AG04450 (cell line): ENCODE measurements around the gene REM2. TPM values are rescaled to one million over a fixed set of nuclear protein-coding genes. Genes with fewer than 3 reads are reported as not detected.
"Not testable (repeated sequence)": the region's sequence is repeated elsewhere in the genome, so short reads cannot be mapped to it uniquely, and the experiment has no call there.

Experiments
- CTCF ChIA-PET: fragments of 300-600, 350-600 bp; formaldehyde crosslinking; extraction: SDS; loops from one replicate; lab custom pipeline; 2022; ENCODE audit warnings: antibody characterized with exemption, inconsistent platforms; lab: Charles Lee
- POLR2A ChIA-PET: fragments of 350-600 bp; formaldehyde crosslinking; extraction: SDS; loops from one replicate; lab custom pipeline; 2021; ENCODE audit warnings: antibody characterized with exemption, inconsistent platforms; lab: Yijun Ruan, JAX
- DNase-seq: peaks from one replicate; pipeline ENCODE4 v3.0.0-alpha.2; 2011; ENCODE audit warnings: low read depth, low spot score
- H3K27ac ChIP-seq: one replicate; pipeline ENCODE4 v1.5.1; 2012; ENCODE audit warnings: low read depth, low read length, control low read depth
- H3K27me3 ChIP-seq: one replicate; pipeline ENCODE4 v1.6.0; 2012; ENCODE audit warnings: low read length; ENCODE audit not compliant: control insufficient read depth, insufficient read depth
- H3K4me3 ChIP-seq: 2 replicates; pipeline ENCODE4 v1.5.1; 2011; ENCODE audit warnings: mild to moderate bottlenecking, low read depth, low read length, control low read depth
- H3K9me3 ChIP-seq: 2 replicates; pipeline ENCODE4 v1.5.1; 2012; ENCODE audit warnings: low read length; ENCODE audit not compliant: control insufficient read depth, insufficient read depth
- polyA plus RNA-seq: library from polyadenylated mRNA; depleted of rRNA; stranded (reverse); fragments of >200 nt; gene quantifications from 2 replicates; pipeline ENCODE4 v1.2.3, GENCODE V29; 2011
- TF ChIP-seq, protein P1 (sequence below): IDR thresholded peaks from 2 replicates; pipeline ENCODE4 v1.5.1; 2011; ENCODE audit warnings: low read depth, low read length, control low read depth, inconsistent platforms

REM2 gene
- polyA plus RNA-seq, 1 experiment: 0.19 TPM

DNA sequence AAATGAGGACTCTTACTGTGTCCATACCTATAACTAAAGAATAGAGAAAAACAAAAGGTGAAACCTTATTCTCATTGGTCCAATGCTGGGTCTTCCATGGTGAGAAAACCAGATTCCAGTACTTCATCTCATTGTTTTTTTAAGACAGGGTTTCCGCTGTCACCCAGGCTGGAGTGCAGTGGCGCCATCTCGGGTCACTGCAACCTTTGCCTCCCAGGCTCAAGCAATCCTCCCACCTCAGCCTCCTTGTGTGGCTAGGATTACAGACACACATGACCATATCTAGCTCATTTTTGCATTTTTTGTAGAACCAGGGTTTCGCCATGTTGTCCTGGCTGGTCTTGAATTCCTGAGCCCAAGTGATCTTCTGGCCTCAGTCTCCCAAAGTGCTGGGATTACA, 22.6 kb downstream of the REM2 start:
- Histone ChIP-seq H3K27me3 (no peaks in the 10 kb centered on the region), H3K9me3 (no peaks in the 10 kb centered on the region), H3K4me3 (no peak overlapping the region), H3K27ac (no peak overlapping the region)
- DNase-seq: no peak
- POLR2A ChIA-PET: no interaction called here
- CTCF ChIA-PET: no interaction called here
- TF ChIP-seq, protein P1, sequence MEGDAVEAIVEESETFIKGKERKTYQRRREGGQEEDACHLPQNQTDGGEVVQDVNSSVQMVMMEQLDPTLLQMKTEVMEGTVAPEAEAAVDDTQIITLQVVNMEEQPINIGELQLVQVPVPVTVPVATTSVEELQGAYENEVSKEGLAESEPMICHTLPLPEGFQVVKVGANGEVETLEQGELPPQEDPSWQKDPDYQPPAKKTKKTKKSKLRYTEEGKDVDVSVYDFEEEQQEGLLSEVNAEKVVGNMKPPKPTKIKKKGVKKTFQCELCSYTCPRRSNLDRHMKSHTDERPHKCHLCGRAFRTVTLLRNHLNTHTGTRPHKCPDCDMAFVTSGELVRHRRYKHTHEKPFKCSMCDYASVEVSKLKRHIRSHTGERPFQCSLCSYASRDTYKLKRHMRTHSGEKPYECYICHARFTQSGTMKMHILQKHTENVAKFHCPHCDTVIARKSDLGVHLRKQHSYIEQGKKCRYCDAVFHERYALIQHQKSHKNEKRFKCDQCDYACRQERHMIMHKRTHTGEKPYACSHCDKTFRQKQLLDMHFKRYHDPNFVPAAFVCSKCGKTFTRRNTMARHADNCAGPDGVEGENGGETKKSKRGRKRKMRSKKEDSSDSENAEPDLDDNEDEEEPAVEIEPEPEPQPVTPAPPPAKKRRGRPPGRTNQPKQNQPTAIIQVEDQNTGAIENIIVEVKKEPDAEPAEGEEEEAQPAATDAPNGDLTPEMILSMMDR: no peak

DNA sequence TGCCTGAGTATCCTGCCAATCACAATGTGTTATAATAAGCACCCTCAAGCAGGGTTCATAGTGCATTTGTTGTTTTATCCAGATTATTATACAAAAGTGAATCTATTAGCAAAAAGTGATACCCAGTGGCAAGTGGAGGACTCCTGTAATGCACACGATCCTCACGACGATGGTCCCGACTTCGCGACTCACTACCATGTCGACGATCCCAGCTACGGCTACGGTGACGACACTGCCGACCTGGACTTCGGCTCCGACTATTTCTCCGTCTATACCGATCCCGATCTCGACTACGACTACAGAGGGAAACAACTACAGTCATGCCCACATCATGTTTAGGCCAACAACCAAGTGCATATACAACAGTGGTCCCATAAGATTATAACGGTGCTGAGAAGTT, 23.1 kb downstream of the REM2 start:
- H3K4me3 ChIP-seq: no peak overlapping the region

GRCh38 chr14:22907429-22907828, 24.4 kb downstream of the REM2 start:
- CTCF ChIA-PET: interaction anchor here (1.1 to 1.7 kb wide), 3 partner anchors 23 to 351 kb away, joined by 3 to 7 read pairs (median 6); no protein-coding TSS in a partner anchor
- DNase-seq: no peak
- Histone ChIP-seq H3K27ac (no peak overlapping the region), H3K4me3 (no peak overlapping the region), H3K27me3 (no peaks in the 10 kb centered on the region), H3K9me3 (no peaks in the 10 kb centered on the region)
- TF ChIP-seq, protein P1: no peak
- POLR2A ChIA-PET: no interaction called here

More for the DNA sequence above, 23.1 kb downstream of the REM2 start:
- TF ChIP-seq, protein P1: no peak
- ChIA-PET CTCF (no interaction called here), POLR2A (no interaction called here)
- DNase-seq: no peak
- no peaks in the 10 kb centered on the region for H3K27me3 ChIP-seq
- no peaks in the 10 kb centered on the region for H3K9me3 ChIP-seq
- no peak overlapping the region for H3K27ac ChIP-seq

DNA sequence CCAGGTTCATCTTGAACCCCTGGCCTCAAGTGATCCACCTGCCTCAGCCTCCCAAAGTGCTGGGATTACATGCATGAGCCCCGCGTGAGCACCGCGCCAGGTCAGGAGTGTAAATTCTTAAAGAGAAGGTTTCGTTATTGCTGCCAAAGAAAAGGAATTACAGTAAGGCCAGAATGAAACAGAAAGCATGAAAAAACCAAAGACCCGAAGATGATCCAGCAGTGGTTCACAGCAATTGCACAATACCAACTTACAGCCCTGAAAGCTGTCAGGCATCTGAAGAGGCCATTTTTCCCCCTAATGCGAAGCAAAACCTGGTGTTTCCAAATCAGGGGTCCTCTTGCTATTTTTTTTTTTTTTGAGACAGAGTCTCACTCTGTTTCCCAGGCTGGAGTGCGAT, 25.6 kb downstream of the REM2 start:
- no peak for DNase-seq
- ChIA-PET CTCF (interaction anchor here (0.6 to 1.3 kb wide), 2 partner anchors 67 to 352 kb away, joined by 5 to 6 read pairs; no protein-coding TSS in a partner anchor), POLR2A (interaction anchor here (0.6 kb wide), 1 partner anchor 294 kb away, joined by 9 read pairs; no protein-coding TSS in a partner anchor)
- Histone ChIP-seq H3K27ac (no peak overlapping the region), H3K27me3 (no peaks in the 10 kb centered on the region), H3K4me3 (no peak overlapping the region), H3K9me3 (no peaks in the 10 kb centered on the region)
- TF ChIP-seq, protein P1: no peak

DNA sequence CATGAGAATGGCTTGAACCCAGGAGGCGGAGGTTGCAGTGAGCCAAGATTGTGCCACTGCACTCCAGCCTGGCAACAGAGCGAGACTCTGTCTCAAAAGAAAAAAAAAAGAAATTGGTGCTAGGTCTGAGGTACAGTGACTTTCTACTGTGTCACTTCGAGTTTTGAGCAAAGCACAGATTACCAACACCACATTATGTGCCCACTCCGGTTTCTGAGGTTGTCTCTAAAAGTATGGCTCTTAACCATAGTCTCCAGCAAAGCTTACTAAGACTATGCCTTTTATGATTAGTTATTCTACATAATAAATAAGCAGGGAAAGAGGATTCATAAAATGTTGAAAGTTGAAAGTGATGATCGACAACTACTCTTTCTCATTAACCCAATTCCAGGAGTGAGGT, 27.9 kb downstream of the REM2 start:
- H3K4me3 ChIP-seq: no peak overlapping the region
- H3K9me3 ChIP-seq: no peaks in the 10 kb centered on the region
- ChIA-PET POLR2A (no interaction called here), CTCF (interaction anchor here (0.9 to 2.7 kb wide), 3 partner anchors 10 to 354 kb away, joined by 4 to 10 read pairs (median 4); no protein-coding TSS in a partner anchor)
- DNase-seq: no peak
- TF ChIP-seq, protein P1: no peak
- no peak overlapping the region for H3K27ac ChIP-seq
- H3K27me3 ChIP-seq: no peaks in the 10 kb centered on the region

- POLR2A ChIA-PET: interaction anchor here (0.9 kb wide), 1 partner anchor 14 kb away, joined by 3 read pairs; the partner anchor contains the start of gene PRMT5
- not testable (repeated sequence) for H3K27ac ChIP-seq
Measured at GRCh38 chr14:22914836-22915235, 31.8 kb downstream of the REM2 start.

More at GRCh38 chr14:22914836-22915235, 31.8 kb downstream of the REM2 start:
- H3K9me3 ChIP-seq, H3K27me3 ChIP-seq, H3K4me3 ChIP-seq, DNase-seq: not testable (repeated sequence)
- CTCF ChIA-PET: interaction anchor here (0.7 to 2.5 kb wide), 5 partner anchors 14 to 358 kb away, joined by 3 to 13 read pairs (median 8); partner anchors contain the start of gene LRP10
